ENCODE results near the gene SORCS2. TPM values are rescaled to one million over a fixed set of nuclear protein-coding genes. Genes with fewer than 3 reads are reported as not detected.

SORCS2 gene
- polyA plus RNA-seq, 1 donor from 2014 or later, result 1.0 TPM

DNA sequence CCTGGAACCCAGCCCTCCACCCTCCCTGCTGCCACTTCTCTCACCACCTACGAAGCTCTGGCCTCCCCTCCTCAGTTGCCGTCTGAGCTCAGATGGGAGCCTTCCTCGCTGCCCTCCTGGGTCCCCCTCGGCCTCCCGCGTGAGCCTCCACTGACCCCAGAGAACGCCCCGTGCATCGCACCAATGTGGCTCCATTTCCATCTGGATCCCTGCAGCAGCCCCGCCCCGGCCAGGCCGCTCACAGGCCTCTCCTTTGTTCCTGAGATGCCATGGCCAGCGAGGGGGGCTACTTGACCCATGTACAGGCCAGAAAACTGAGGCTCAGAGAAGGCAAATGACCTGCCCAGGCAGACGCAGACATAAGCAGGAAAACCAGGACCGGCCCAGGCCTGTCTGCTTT lies 484.7 kb downstream of the SORCS2 start:
- Histone ChIP-seq H4K20me1 (ENCODE audit: insufficient read depth) (no peaks in the 10 kb centered on the region), H3K9me3 (ENCODE audit: low read length) (no peaks in the 10 kb centered on the region), H3F3A (ENCODE audit: insufficient read depth, low read length, poor library complexity, severe bottlenecking) (no peaks in the 10 kb centered on the region), H3K27ac (ENCODE audit: low read length) (no peak overlapping the region), H2AFZ (ENCODE audit: low read depth, low read length) (no peak overlapping the region), H3K27me3 (ENCODE audit: insufficient read depth, low read depth, low read length) (no peaks in the 10 kb centered on the region), H3K4me3 (ENCODE audit: low read length) (no peak overlapping the region), H3K36me3 (ENCODE audit: insufficient read depth, low read length) (no peaks in the 10 kb centered on the region), H3K4me2 (ENCODE audit: low read length) (no peak overlapping the region), H3K79me2 (replicated peaks; ENCODE audit: insufficient read depth, low read length) (no peaks in the 10 kb centered on the region), H3K9me2 (ENCODE audit: insufficient read depth, low read length) (no peaks in the 10 kb centered on the region), H3K9ac (ENCODE audit: low read length) (no peak overlapping the region)
- TF ChIP-seq CTCF (IDR thresholded peaks at IDR 0.05; ENCODE audit: poor library complexity, severe bottlenecking) (no peak), SMC3 (conservative IDR thresholded peaks at IDR 0.05; ENCODE audit: poor library complexity) (no peak), EZH2 (IDR thresholded peaks at IDR 0.05; ENCODE audit: borderline replicate concordance, insufficient read depth, low read length, poor library complexity, severe bottlenecking) (no peak), EP300 (conservative IDR thresholded peaks at IDR 0.05; ENCODE audit: poor library complexity, severe bottlenecking) (no peak), TAF1 (IDR thresholded peaks at IDR 0.05; ENCODE audit: low read depth) (no peak), MXI1 (conservative IDR thresholded peaks at IDR 0.05; ENCODE audit: poor library complexity, severe bottlenecking) (no peak), POLR2AphosphoS5 (IDR thresholded peaks at IDR 0.05) (no peak)
- TF ChIP-seq, protein P1, sequence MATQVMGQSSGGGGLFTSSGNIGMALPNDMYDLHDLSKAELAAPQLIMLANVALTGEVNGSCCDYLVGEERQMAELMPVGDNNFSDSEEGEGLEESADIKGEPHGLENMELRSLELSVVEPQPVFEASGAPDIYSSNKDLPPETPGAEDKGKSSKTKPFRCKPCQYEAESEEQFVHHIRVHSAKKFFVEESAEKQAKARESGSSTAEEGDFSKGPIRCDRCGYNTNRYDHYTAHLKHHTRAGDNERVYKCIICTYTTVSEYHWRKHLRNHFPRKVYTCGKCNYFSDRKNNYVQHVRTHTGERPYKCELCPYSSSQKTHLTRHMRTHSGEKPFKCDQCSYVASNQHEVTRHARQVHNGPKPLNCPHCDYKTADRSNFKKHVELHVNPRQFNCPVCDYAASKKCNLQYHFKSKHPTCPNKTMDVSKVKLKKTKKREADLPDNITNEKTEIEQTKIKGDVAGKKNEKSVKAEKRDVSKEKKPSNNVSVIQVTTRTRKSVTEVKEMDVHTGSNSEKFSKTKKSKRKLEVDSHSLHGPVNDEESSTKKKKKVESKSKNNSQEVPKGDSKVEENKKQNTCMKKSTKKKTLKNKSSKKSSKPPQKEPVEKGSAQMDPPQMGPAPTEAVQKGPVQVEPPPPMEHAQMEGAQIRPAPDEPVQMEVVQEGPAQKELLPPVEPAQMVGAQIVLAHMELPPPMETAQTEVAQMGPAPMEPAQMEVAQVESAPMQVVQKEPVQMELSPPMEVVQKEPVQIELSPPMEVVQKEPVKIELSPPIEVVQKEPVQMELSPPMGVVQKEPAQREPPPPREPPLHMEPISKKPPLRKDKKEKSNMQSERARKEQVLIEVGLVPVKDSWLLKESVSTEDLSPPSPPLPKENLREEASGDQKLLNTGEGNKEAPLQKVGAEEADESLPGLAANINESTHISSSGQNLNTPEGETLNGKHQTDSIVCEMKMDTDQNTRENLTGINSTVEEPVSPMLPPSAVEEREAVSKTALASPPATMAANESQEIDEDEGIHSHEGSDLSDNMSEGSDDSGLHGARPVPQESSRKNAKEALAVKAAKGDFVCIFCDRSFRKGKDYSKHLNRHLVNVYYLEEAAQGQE (IDR thresholded peaks at IDR 0.05; ENCODE audit: borderline replicate concordance), result no peak

DNA sequence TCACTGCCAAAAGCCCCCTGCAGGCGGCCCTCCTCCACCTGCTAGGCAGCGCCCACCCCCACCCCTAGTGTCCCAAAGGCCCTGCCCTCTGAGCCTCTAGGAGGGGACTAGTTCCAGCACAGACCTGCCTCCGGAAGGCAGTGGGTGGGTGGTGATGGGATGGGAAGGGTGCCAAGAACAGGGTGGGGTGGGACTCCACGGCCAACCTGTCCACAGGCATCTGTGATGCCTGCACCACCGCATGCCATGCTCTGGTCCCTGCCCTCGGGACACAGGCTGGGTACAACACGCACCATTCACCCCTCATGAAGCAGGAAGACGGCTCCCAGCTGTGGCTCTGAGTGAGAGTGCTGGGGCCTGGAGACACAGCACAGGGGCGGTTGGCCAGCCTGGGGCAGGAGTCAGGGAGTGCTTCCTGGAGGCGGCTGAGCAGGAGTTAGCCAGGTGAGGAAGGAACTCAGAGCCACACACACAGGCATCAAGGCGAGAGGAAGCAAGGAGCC lies 485.5 kb downstream of the SORCS2 start:
- Histone ChIP-seq H3K9ac (ENCODE audit: low read length) (no peak overlapping the region), H3K36me3 (ENCODE audit: insufficient read depth, low read length) (no peaks in the 10 kb centered on the region), H3K4me2 (ENCODE audit: low read length) (no peak overlapping the region), H2AFZ (ENCODE audit: low read depth, low read length) (no peak overlapping the region), H3K4me3 (ENCODE audit: low read length) (no peak overlapping the region), H3K79me2 (replicated peaks; ENCODE audit: insufficient read depth, low read length) (no peaks in the 10 kb centered on the region), H3K27ac (ENCODE audit: low read length) (no peak overlapping the region), H3K9me3 (ENCODE audit: low read length) (no peaks in the 10 kb centered on the region), H3K27me3 (ENCODE audit: insufficient read depth, low read depth, low read length) (no peaks in the 10 kb centered on the region), H4K20me1 (ENCODE audit: insufficient read depth) (no peaks in the 10 kb centered on the region), H3K9me2 (ENCODE audit: insufficient read depth, low read length) (no peaks in the 10 kb centered on the region), H3F3A (ENCODE audit: insufficient read depth, low read length, poor library complexity, severe bottlenecking) (no peaks in the 10 kb centered on the region)
- TF ChIP-seq EP300 (conservative IDR thresholded peaks at IDR 0.05; ENCODE audit: poor library complexity, severe bottlenecking) (no peak), RAD21 (conservative IDR thresholded peaks at IDR 0.05) (no peak)

Measured in neural cell (in vitro differentiated cells).